ENCODE data around the gene S1PR2. TPM values are rescaled to one million over a fixed set of nuclear protein-coding genes. Genes with fewer than 3 reads are reported as not detected.

Gene S1PR2
- total and polyA plus RNA-seq, 2 donors (not counting 3 experiments of a cell fraction or from before 2014, with no cell fraction given), result 0.70 to 1.0 TPM

DNA sequence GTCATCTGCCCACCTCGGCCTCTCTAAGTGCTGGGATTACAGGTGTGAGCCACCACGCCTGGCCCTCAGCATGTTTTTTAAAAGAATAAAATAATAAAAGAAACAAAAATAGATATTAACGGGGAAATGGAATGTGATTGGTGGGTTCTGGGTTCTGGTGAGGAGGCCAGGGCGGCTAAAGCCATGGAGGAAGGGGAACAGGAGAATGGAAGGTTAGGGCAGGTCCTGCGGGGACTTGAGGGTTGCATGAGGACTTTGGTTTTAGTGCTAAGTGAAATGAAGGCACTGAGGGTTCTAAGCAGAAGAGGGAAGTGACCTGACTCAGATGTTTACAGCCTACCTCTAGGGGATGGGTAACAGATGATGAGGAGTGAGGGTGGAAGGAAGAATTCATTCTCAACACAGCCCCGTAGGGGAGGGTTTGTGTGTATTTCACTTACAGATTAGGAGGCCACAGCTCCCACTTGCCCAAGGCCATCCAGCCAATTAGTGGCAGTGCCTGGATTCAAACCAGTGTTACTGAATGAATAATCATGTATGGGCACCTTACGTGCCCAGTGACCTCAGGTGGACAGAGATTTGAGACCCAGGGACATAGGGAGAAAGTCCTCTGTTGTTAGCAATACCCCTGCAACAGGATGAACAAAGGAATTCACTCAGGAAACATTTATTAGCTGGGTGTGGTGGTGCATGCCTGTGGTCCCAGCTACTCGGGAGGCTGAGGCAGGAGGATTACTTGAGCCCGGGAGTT lies 14.2 kb upstream of the S1PR2 start:
- POLR2A ChIA-PET, result no interaction called here
- intact Hi-C loops (cut with micrococcal nuclease), result no loop called here

More for the DNA sequence above, 14.2 kb upstream of the S1PR2 start:
- Histone ChIP-seq H2AFZ (ENCODE audit: low read depth, low read length) (no peak overlapping the region), H3K4me3 (replicated peaks in 1 of 3; ENCODE audit: insufficient read depth in 1 of 3, low read depth in 1 of 3, low read length in 3 of 3) (no peak overlapping the region), H3K9me1 (replicated peaks; ENCODE audit: control insufficient read depth, extremely low read depth, insufficient read depth, low read length) (no peaks in the 10 kb centered on the region), H3K36me3 (ENCODE audit: control insufficient read depth in 2 of 2, extremely low read depth in 1 of 2, insufficient read depth in 2 of 2, low read length in 2 of 2) (no peaks in the 10 kb centered on the region), H3K4me1 (ENCODE audit: control insufficient read depth, extremely low read depth, insufficient read depth, low read length) (no peaks in the 10 kb centered on the region), H3K4me2 (ENCODE audit: insufficient read depth, low read length) (no peak overlapping the region), H3K27ac (ENCODE audit: insufficient read depth, low read depth, low read length) (no peak overlapping the region), H4K20me1 (replicated peaks; ENCODE audit: control insufficient read depth, extremely low read depth, insufficient read depth, low read length) (no peaks in the 10 kb centered on the region), H3K79me2 (ENCODE audit: control insufficient read depth, insufficient read depth, low read length) (no peaks in the 10 kb centered on the region), H3K27me3 (ENCODE audit: control insufficient read depth in 2 of 2, insufficient read depth in 2 of 2, low read length in 2 of 2) (no peaks in the 10 kb centered on the region), H3K9me3 (replicated peaks; ENCODE audit: control insufficient read depth, insufficient read depth, low read length) (no peaks in the 10 kb centered on the region), H3K9ac (replicated peaks; ENCODE audit: extremely low read depth, insufficient read depth, low read length) (no peak overlapping the region)
- no peak for FAIRE-seq
- TF ChIP-seq FOS (IDR thresholded peaks at IDR 0.05; ENCODE audit: borderline replicate concordance, insufficient read depth, low read length), result no peak
- TF ChIP-seq POLR2AphosphoS5 (IDR thresholded peaks at IDR 0.05; ENCODE audit: insufficient read depth, low read depth, low read length), result no peak
- TF ChIP-seq EZH2 (IDR thresholded peaks at IDR 0.05; ENCODE audit: borderline replicate concordance, low read depth, low read length, severe bottlenecking), result no peak
- TF ChIP-seq MYC (IDR thresholded peaks at IDR 0.05; ENCODE audit: low read depth, low read length), result no peak
- no peak for TF ChIP-seq JUN (IDR thresholded peaks at IDR 0.05; ENCODE audit: borderline replicate concordance, insufficient read depth, insufficient read length, low read depth)
- TF ChIP-seq, protein P1, sequence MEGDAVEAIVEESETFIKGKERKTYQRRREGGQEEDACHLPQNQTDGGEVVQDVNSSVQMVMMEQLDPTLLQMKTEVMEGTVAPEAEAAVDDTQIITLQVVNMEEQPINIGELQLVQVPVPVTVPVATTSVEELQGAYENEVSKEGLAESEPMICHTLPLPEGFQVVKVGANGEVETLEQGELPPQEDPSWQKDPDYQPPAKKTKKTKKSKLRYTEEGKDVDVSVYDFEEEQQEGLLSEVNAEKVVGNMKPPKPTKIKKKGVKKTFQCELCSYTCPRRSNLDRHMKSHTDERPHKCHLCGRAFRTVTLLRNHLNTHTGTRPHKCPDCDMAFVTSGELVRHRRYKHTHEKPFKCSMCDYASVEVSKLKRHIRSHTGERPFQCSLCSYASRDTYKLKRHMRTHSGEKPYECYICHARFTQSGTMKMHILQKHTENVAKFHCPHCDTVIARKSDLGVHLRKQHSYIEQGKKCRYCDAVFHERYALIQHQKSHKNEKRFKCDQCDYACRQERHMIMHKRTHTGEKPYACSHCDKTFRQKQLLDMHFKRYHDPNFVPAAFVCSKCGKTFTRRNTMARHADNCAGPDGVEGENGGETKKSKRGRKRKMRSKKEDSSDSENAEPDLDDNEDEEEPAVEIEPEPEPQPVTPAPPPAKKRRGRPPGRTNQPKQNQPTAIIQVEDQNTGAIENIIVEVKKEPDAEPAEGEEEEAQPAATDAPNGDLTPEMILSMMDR (IDR thresholded peaks at IDR 0.05; ENCODE audit: extremely low read depth in 1 of 2, insufficient read depth in 1 of 2, low read depth in 1 of 2, low read length in 2 of 2), result no peak
- TF ChIP-seq, protein P2, sequence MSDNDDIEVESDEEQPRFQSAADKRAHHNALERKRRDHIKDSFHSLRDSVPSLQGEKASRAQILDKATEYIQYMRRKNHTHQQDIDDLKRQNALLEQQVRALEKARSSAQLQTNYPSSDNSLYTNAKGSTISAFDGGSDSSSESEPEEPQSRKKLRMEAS (IDR thresholded peaks at IDR 0.05; ENCODE audit: insufficient read depth, insufficient read length), result no peak
- DNase-seq (ENCODE audit: low read depth, low spot score), result no peak
- CTCF ChIA-PET, result interaction anchor here (1.0 to 3.0 kb wide), 4 partner anchors 17 to 315 kb away, joined by 3 to 12 read pairs (median 4); no protein-coding TSS in a partner anchor
- dilution Hi-C loops (cut with MboI; ENCODE audit: extremely low pct_ligation_motif_present, low sequenced_read_pairs), result no loop called here
- no TSS peak for BruUV-seq (replicated peaks)
